Tongue (tissue), 2 donors: ENCODE data around the gene YJEFN3. TPM values are rescaled to one million over a fixed set of nuclear protein-coding genes. Genes with fewer than 3 reads are reported as not detected.

ENCODE experiments used
- DNase-seq: peaks from one replicate; pipeline ENCODE4 v3.0.0-alpha.2; 2015
- total RNA-seq: library from RNA; depleted of rRNA; stranded (reverse); fragments of >200 nt; gene quantifications from one replicate; pipeline ENCODE4 v1.2.3, GENCODE V29; 2014

YJEFN3 gene
- total RNA-seq, 1 donor from 2014 or later, result 0.62 TPM

DNA sequence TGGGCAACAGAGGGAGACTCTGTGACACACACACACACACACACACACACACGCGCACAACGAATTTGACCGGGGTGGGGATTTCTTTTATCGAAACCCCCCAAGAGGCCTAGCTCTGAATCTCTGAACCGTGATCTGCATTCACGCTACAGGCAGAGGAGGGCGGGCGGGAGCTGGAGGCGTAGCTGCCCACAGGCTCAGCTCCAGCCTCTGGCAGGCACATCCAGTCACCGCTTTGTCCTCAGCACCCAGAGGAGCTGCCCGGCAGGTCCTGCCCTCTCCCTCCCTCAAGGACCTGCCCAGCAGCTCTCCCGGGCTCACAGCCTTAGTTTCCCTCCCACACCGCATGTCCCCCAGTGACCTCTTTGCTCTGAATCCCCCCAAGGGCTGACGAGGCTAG lies 29.3 kb downstream of the YJEFN3 start:
- DNase-seq, result no peak

DNA sequence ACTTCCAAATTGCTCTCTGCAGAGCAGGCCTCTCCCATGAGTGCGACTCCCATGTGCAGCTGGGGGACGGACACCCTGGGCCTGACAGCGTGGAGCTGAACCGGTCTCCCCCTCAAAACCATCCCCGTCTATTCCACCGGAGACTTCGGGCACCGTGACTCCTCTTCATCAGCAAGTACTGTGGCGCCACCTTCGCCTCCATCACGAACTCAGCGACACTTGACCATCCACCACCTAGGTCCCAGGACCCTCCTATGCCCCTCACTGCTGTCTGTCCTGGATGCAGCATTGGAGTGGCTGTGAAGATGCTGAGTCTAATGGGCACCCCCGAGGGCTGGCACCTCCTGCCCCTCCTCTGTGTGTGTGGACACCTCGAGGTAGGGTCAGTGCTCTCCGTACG lies 29.9 kb downstream of the YJEFN3 start:
- DNase-seq, result no peak

DNA sequence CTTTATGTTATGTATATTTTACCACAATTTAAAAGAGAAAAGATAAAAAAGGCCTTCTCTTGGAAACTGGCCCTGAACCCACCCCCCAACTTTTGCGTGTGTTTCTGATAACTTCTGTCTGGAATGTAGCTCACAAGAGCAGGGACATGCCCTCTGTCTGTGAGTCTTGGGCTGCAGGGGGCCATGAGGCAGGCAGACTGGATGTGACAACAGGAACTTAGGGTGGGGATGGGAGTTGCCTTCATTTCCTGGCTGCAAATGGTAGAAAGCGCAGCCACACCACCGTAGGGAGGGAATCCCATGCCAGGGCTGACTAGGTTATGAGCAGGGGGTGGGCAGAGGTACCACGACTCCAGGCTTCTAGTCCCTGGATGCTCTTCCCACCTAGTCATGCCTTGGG lies 31.2 kb downstream of the YJEFN3 start:
- DNase-seq, result no peak

DNA sequence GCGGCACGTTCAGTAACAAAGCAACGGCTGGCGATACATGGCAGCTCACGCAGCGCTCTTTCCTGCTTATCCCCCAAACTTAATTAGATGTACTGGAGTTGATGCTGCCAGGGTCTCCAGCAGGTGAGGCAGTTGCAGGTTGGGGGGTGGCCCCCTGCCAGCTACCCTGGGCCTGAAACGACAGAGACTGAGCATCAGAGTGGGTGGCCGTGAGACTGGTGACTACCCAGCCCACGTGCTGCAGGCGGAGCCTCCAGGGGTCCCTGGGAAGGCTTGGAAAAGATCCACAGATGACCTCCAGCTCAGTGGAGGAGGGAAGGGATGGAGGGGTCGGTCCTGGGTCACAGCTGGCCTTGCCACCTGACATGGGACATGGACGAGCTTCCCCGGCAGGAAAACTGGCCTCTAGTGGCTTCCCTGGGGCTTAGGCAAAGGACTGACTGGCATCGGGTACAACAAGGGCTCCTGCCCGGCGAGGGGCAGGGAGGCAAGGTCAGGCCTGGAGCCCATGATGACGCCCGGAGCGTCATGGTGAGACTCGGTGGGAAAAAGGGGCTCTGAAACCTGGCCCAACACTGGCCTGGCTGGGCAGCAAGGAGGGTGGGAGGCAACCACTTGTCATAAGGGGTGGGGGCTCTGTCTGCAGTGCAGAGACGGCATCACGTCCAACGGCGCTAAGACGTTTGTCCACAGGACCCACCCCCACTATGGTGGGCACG lies 33.4 kb downstream of the YJEFN3 start:
- DNase-seq, result no peak

DNA sequence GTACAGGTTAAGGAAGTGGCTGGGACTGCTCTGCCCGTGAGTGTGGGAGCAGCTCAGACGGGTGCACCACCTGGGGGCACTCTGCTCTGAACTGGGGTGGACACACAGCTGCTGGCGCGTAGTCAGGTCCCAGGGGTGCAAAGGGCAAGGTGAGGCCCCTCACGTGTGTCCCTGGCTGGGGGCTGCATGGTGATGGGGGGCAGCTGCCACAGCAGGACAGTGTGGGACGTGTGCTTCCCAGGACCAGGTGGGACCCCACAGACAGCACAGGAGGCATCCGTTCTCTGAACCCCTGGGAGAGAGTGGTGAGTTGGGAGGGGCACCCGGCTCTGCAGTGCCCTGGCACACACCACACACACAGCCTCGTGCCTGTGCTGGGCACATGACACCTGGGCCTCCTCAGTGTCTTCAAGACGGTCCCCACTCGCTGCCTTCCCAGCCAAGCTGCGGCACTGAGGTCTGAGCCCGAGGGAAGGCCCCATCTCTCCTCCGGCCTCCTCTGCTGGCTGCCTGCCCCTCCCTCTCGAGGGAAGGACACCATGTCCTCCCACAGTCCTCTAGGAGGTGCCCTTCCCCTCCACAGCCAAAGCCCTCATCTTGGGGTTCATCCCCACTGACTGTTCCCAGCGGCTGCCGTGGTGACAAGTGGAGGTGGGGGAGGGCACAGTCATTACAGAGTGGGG lies 34.1 kb downstream of the YJEFN3 start:
- no peak for DNase-seq

- no peak for DNase-seq
Observed at GRCh38 chr19:19563348-19563848, 34.7 kb downstream of the YJEFN3 start.

- DNase-seq, result no peak
Observed at GRCh38 chr19:19566306-19566705, 37.6 kb downstream of the YJEFN3 start.

GRCh38 chr19:19567391-19567790 lies 38.7 kb downstream of the YJEFN3 start:
- DNase-seq, result no peak

GRCh38 chr19:19568802-19569756 lies 40.4 kb downstream of the YJEFN3 start:
- DNase-seq, result no peak

- no peak for DNase-seq
Observed at GRCh38 chr19:19570571-19570970, 41.9 kb downstream of the YJEFN3 start.

DNA sequence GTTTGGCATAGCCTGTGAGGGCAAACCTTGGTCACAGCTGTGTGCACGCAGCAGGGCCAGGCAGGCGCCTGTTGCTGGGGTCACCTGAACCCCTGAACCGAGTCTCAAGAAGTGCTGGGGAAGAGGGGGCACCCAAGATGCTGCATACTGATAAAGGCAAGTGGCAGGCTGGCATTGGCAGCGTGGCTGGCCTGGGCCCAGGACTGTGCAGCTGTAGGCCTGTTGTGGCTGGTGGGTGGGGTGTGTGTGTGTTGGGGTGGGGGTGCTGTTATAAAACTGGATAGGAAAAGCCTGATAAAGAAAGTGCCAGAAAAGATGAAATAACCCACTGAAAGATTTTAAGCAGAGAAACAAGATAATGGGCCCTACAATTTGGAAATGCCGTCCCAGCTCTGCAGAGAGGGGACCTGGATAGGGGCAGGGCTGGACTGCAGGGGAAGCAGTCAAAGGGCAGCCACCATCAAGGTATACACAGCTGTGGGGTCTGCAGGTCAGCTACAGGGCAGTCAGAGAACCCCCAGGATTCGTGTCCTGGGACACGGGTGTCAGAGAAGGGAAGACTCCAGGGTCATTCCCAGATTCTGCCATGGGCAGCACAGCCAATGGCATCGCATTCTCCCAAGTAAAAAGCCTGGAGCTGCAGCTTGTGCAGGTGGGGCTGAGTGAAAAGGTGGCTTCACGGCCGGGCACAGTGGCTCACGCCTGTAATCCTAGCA lies 42.5 kb downstream of the YJEFN3 start:
- no peak for DNase-seq

- DNase-seq, result no peak
Observed at GRCh38 chr19:19575411-19575810, 46.7 kb downstream of the YJEFN3 start.

GRCh38 chr19:19578252-19578651 lies 49.5 kb downstream of the YJEFN3 start:
- DNase-seq, result peak; percentile 69

DNA sequence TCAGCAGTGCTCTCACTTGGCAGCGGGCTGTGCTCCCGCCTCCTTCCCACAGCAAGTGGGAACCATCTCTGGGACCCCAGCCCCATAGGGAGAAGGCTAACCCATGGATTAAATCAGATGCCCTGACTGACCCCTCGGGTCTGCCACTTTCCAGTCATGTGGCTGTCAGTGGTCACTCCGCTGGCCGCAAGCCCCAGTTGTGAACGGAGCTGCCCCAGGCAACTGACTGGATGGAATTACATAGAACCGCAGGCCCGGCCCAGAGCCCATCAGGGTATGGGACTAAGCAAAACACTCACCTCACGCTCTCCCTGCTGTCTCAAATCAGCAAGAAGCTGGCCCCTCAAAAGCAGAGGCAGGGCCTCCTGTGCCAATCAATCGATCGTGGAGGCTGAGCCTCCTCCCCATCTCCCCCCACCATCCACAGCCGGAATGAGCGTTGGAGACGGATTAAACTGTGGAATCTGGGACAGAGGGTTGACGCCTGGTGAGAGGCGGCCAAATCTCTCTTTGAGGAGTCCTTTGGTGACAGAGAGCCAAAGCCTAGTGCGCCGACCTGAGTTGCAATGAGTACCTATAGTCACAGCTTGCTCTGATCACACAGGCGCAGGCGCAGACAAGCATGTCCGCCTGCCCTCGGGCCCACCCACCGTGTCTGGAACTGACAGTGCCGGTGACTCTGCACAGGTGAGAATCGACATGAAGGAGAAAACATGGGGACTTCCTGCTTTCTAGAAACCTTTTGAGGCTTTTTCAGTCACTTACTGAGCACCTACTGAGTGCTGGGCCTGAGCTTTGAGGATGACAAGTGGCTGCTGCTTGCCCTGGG lies 51.0 kb downstream of the YJEFN3 start:
- DNase-seq, result no peak

DNA sequence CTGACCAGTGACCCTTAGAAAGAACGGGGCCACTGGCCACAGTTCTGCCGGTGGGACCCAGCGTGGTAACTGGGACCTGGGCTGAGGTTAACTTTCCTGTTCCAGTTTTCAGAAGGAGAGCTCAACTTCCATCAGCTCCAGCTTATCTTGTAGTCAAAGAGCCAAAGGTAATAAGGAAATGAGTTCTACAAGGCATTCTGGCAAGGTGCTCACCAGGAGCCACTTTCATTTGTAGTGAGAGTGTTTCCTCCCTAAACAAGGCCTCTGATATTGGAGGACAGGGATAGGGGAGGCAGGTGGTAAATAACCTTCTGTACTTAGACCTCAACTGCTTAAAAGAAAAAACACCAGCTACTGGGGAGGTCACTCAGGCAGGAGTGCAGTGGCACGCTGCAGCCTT lies 51.7 kb downstream of the YJEFN3 start:
- DNase-seq, result no peak

DNA sequence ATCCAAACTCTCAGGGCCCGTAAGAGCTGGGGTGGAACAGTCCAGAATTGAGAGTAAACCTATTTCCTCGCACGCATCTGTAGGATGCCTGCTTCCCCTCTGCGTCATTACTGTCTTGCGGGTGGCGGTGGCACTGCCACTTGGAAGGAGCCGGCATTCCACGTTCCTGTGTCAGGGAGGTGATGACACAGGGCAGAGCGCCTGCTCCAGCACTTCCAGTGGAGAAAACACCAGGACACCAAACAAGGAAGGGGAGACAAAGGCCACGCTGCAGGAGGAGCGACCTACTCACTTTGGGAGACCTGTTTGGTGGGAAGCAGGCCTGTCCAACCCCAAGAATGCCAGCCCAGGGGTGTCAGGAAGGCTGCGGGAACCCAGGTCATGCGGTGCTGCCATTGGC lies 52.7 kb downstream of the YJEFN3 start:
- DNase-seq, result no peak

DNA sequence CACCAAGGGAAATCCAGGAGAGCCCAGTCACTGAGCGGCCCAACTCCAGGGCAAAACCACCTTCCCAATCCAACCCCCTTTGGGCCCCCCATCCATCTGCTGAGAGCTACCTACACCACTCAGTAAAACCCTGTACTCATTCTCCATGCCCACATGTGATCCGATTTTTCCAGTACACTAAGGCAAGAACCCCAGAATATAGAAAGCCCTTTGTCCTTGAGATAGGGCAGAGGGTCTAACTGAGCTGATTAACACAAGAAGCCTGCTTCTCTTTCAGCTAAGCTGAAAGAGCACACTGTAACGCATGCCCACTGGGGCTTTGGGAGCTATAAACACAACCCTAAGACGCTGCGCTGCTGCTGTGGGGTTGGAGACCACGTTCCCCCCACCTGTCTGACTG lies 53.8 kb downstream of the YJEFN3 start:
- no peak for DNase-seq

DNA sequence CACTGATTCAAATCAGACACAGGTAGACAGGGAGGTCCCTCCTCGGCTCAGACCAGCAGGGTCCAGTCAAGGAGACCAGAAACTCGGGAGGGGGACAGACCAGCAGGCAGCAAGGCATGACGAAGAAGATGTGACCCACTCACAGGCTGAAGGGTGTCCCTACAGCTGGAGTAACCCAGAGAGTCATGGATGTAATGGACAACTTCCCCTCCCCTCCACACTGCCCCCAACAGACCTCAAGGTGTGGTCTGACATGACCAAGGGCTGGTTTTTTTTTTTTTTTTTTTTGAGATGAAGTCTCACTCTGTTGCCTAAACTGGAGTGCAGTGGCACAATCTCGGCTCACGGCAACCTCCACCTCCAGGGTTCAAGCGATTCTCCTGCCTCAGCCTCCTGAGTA lies 55.6 kb downstream of the YJEFN3 start:
- DNase-seq, result no peak
